RWPE2 (cell line): ENCODE data around the gene ETV6.
A peak's percentile ranks its signal among the peaks of the same experiment; 100 is the strongest.

Source experiments
- ATAC-seq: fragments of 200-7000 bp; cut with Tn5 transposase; 3 replicates; pipeline ENCODE4 v1.9.1; 2021; ENCODE audit warnings: low read depth
- DNase-seq: peaks from one replicate; pipeline ENCODE4 v3.0.0-alpha.2; 2020; ENCODE audit warnings: low spot score
- H3K27ac ChIP-seq: fragments of 450-650 bp; 2 replicates; pipeline ENCODE4 v1.5.1; 2017; ENCODE audit warnings: mild to moderate bottlenecking; ENCODE audit not compliant: poor library complexity, severe bottlenecking
- H3K27me3 ChIP-seq: fragments of 250-450 bp; sonication (Bioruptor Pico); 2 replicates; pipeline ENCODE4 v1.5.1; 2021; ENCODE audit warnings: mild to moderate bottlenecking, moderate library complexity; ENCODE audit not compliant: insufficient read depth, poor library complexity, severe bottlenecking
- H3K36me3 ChIP-seq: fragments of 250-450 bp; sonication (Bioruptor Pico); 2 replicates; pipeline ENCODE4 v1.5.1; 2020; ENCODE audit warnings: low read depth, mild to moderate bottlenecking, moderate library complexity
- H3K4me1 ChIP-seq: fragments of 250-450 bp; sonication (Bioruptor Pico); 2 replicates; pipeline ENCODE4 v1.5.1; 2021; ENCODE audit warnings: mild to moderate bottlenecking, moderate library complexity; ENCODE audit not compliant: insufficient read depth, poor library complexity, severe bottlenecking
- H3K4me3 ChIP-seq: fragments of 250-450 bp; sonication (Bioruptor Pico); 2 replicates; pipeline ENCODE4 v1.5.1; 2021; ENCODE audit warnings: mild to moderate bottlenecking, moderate library complexity; ENCODE audit not compliant: severe bottlenecking
- H3K9me3 ChIP-seq: fragments of 250-450 bp; sonication (Bioruptor Pico); 2 replicates; pipeline ENCODE4 v1.5.1; 2021; ENCODE audit warnings: mild to moderate bottlenecking, moderate library complexity; ENCODE audit not compliant: severe bottlenecking
- TF ChIP-seq, protein P1 (sequence below): fragments of 450-650 bp; IDR thresholded peaks from one replicate; pipeline ENCODE4 v1.5.1; 2017; ENCODE audit warnings: mild to moderate bottlenecking, moderate library complexity; ENCODE audit not compliant: poor library complexity, severe bottlenecking

ETV6 gene

DNA sequence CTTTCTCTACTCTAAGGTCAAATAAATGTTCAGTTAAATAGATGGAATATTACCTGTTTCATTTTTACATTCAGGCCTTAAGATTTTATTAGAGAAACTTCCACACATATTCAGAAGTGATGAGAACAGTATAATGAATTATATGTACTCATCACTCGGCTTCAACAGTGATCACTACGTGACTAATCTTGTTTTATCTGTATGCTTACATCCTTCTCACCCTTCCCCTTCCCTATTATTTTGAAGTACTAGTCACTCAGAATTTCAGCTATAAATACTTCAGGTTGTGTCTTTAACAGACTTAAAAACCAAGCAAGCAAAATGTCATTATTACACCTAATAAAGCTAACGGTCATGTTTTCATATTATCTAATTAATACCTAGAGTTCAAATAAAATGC lies 34.9 kb downstream of the ETV6 start:
- Histone ChIP-seq H3K9me3 (no peaks in the 10 kb centered on the region), H3K4me3 (no peak overlapping the region), H3K36me3 (no peaks in the 10 kb centered on the region), H3K27ac (no peak overlapping the region), H3K4me1 (peaks cover 7% of the 10 kb centered on the region), H3K27me3 (no peaks in the 10 kb centered on the region)
- ATAC-seq (peak; percentile 67; the same call in 2 of the 3 replicates), DNase-seq (no peak)
- TF ChIP-seq, protein P1, sequence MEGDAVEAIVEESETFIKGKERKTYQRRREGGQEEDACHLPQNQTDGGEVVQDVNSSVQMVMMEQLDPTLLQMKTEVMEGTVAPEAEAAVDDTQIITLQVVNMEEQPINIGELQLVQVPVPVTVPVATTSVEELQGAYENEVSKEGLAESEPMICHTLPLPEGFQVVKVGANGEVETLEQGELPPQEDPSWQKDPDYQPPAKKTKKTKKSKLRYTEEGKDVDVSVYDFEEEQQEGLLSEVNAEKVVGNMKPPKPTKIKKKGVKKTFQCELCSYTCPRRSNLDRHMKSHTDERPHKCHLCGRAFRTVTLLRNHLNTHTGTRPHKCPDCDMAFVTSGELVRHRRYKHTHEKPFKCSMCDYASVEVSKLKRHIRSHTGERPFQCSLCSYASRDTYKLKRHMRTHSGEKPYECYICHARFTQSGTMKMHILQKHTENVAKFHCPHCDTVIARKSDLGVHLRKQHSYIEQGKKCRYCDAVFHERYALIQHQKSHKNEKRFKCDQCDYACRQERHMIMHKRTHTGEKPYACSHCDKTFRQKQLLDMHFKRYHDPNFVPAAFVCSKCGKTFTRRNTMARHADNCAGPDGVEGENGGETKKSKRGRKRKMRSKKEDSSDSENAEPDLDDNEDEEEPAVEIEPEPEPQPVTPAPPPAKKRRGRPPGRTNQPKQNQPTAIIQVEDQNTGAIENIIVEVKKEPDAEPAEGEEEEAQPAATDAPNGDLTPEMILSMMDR, result no peak

DNA sequence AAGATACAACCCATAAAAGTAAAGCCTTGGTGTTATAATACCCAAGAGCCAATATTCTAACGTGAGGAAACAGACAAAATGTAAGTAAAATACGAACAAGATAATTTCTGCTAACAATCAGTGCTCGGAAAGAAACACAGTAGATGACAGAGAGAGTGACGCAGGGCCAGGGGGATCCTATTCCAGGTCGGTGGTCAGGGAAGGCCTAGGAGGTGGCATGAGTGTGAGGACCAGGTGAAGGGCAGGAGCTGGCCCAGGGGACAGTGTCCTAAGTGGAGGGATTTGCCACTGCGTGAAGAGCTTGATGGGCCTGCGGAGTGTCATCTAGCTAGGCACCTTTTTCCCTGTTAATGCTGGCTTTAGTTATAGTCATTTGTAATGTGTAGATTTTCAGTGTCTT lies 35.3 kb downstream of the ETV6 start:
- ATAC-seq, result no peak
- H3K4me3 ChIP-seq, result no peak overlapping the region
- no peaks in the 10 kb centered on the region for H3K36me3 ChIP-seq
- DNase-seq, result no peak
- no peaks in the 10 kb centered on the region for H3K27me3 ChIP-seq
- H3K4me1 ChIP-seq, result peaks cover 7% of the 10 kb centered on the region
- no peak overlapping the region for H3K27ac ChIP-seq
- no peaks in the 10 kb centered on the region for H3K9me3 ChIP-seq
- TF ChIP-seq, protein P1, result no peak

DNA sequence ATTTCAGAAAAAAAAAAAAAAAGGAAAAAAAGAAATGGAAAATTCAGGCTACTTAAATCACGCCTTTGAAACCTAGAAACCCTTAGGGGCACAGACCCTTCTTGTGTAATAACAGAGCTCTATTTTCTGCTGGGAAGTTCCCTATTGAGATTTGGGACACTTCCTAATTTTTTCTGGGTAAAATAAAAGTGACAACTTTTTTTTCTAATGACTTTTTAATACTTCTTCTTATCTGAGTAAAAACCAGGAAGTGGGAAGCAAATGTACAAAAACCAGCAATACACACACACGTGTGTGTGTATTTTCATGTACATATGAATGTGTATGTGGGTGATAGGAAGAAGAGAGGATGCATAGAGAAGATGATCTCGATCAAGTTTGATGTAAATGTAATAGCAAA lies 35.8 kb downstream of the ETV6 start:
- H3K4me3 ChIP-seq, result no peak overlapping the region
- no peaks in the 10 kb centered on the region for H3K27me3 ChIP-seq
- TF ChIP-seq, protein P1, result no peak
- DNase-seq (no peak), ATAC-seq (no peak)
- H3K9me3 ChIP-seq, result no peaks in the 10 kb centered on the region
- no peak overlapping the region for H3K27ac ChIP-seq
- H3K4me1 ChIP-seq, result peaks cover 7% of the 10 kb centered on the region
- no peaks in the 10 kb centered on the region for H3K36me3 ChIP-seq

DNA sequence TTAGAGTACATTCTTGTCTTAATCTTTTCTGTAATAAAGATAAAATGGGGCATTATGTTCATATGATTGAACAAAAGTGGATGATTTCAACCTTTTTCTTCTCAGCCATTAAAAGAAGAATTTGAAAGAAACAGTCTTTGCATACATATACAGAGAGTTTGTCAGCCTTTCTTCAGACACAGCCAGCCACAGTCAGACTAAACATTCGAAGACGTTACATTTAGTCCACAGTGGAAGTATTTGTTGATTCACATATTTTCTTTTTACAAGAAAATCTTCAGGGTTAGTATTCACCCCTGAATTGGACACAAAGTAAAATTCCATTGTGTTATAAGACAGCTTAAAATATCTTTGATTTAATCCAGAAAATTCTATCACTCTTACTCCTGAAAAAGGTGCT lies 36.2 kb downstream of the ETV6 start:
- ATAC-seq (no peak), DNase-seq (no peak)
- peaks cover 7% of the 10 kb centered on the region for H3K4me1 ChIP-seq
- H3K36me3 ChIP-seq, result no peaks in the 10 kb centered on the region
- H3K4me3 ChIP-seq, result no peak overlapping the region
- TF ChIP-seq, protein P1, result no peak
- no peak overlapping the region for H3K27ac ChIP-seq
- H3K9me3 ChIP-seq, result no peaks in the 10 kb centered on the region
- no peaks in the 10 kb centered on the region for H3K27me3 ChIP-seq

DNA sequence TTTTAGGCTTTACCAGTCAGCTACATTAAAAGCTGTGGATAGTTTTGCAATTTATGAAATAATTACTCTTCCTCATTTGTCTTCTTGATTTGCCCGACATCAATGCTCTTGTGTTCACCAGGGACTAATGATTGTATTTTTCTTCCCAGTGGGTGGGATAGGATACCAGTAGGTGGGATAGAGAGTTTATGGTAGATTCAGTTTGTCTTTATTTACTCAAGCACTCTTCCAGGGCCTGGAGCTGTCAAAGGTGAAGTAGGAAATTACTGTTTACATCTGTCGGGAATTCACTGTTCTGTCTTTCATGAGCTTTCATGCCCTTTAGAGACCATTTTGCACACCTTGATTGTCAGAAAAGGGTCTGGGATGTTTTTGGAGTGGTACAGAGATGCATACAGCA lies 36.6 kb downstream of the ETV6 start:
- Histone ChIP-seq H3K4me1 (peaks cover 7% of the 10 kb centered on the region), H3K4me3 (no peak overlapping the region), H3K27ac (no peak overlapping the region), H3K36me3 (no peaks in the 10 kb centered on the region), H3K27me3 (no peaks in the 10 kb centered on the region), H3K9me3 (no peaks in the 10 kb centered on the region)
- ATAC-seq, result no peak
- TF ChIP-seq, protein P1, result no peak
- DNase-seq, result no peak
